Measurements from ENCODE around the gene NNMT.

The NNMT gene

DNA sequence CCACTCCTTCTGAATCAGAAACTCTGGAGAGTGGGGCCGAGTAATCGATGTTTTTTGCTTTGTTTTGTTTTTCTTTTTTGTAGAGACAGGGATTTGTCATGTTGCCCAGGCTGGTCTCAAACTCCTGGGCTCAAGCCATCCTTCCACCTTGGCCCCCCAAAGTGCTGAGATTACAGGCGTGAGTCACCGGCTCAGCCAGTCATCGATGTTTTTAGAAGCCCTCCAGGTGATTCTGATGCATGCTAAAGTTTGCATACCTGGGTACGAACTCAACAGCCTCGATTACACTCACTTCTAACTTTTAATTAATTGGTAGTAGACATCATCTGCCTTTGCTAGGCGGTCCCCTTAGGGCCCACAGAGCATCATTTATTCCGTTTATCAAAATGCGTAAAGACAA, 53.8 kb downstream of the NNMT start:
- DNase-seq = no peak

DNA sequence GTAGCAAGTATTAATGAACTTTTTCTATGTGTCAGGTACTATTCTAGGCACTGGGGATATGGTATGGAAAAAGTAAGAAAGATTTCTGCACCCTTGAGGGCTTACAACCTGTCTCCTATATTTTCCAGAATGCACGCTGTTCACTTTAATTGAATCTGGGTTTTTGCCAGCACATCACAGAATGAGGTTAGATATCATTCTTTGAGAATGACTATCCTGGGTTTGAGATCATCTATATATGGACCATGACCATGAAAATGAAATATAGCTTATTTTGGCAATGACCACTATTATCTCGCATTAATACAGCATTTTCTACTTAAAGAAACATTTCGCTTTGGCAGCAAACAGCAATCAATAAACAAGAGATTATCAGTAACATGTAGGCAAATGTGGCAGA, 57.2 kb downstream of the NNMT start:
- peak; percentile 76 for DNase-seq

DNA sequence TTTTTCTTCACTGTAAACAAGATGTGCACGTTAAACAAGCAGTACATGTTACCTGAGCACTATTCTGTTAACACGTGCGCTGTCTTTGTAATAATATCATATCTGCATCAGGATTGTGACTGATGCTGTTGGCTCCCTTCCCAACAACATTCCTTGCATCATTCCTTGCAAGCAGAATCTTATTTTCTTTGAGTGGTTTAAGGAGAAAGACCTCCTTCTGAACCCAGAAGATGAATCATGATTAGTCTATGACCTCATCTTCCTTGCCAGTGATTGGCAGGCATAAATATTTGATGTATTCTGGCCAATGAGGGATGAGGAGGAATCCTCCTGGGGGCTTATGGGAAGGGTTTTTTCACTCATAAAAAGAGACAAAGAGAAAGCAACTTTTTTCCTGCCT, 57.9 kb downstream of the NNMT start:
- peak; percentile 97 for DNase-seq

DNA sequence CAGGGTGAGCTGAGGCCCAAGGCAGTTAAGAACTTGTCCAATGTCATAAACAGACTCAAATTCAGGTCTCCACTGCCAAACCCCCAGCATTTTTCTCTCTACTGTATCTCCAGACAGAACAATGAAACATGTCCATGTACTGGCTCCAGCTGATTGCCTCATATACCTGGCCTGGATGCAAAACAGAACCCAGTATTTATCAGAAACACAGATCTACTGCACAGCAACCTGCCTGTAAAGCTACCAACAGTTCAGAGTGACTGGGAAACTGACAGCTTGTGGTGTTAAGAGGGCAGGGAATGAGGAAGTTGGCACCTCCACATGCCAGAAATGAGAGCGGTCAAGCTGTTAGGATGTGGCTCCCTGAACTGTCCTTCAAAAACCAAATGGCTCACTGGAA, 62.5 kb downstream of the NNMT start:
- peak; percentile 34 for DNase-seq

DNA sequence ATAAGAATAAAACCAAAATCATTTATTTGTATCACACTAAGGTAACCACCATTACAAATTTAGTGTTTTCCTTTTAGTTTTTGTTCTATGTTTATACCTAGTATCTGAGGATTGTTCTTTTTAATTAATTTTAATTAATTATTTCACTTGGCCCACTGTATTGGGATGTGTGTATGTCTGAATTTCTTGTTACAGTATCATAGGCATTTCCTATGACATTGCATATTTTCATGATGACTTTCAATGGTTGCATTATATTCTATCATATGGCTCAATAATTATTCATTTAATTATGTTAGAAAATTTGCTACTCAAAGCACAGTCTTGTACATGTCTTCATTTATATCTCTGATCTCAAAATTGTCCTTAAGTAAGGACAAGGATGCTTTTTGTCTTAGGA, 63.1 kb downstream of the NNMT start:
- DNase-seq = peak; percentile 62

DNA sequence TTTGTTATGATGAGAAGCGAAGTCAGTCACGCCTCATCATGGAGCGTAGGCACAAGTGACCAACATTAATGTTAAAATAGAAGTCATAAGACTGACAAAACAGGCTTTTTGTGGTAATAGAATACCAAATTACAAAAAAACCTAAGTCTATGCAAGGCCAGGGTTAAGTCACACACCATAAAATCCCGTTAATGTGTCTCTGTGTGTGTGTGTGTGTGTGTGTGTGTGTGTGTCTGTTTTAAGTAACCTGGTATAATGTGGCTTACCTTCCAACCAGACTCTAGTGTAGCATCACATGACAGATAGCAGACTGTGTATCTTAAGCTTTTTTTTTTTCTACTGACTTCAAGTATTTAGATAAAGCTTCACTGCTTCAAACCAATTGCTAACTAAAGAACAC, 66.1 kb downstream of the NNMT start:
- no peak for DNase-seq

DNA sequence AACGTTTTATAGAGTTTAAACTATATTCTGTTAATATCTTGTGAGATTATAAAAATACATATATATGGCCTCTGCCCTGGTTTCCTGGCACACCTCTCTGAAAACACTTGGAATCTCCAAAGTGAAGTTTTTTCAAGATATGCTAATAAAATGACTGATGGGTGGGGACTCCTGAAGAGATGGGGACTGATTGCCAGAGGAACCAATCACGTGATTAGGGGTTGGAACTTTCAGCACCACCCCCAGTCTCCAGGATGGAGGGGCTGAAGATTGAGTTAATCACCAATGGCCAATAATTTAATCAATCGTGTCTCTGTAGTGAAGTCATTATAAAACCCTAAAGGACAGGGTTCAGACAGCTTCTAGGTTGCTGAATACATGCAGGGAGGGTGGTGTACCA, 66.8 kb downstream of the NNMT start:
- no peak for DNase-seq
